BLaER1 (cell line): ENCODE measurements around the gene SEC14L1.
A peak's percentile ranks its signal among the peaks of the same experiment; 100 is the strongest.

Experiments used
- H3K27ac ChIP-seq: shearing (Covaris generic); formaldehyde crosslinking; 2 replicates; pipeline ENCODE4 v1.8.1; 2022
- H3K27me3 ChIP-seq: shearing (Covaris generic); formaldehyde crosslinking; 2 replicates; pipeline ENCODE4 v1.8.1; 2022
- H3K36me3 ChIP-seq: shearing (Covaris generic); formaldehyde crosslinking; 2 replicates; pipeline ENCODE4 v1.8.1; 2022
- H3K4me1 ChIP-seq: shearing (Covaris generic); formaldehyde crosslinking; 2 replicates; pipeline ENCODE4 v1.8.1; 2022
- H3K4me2 ChIP-seq: shearing (Covaris generic); formaldehyde crosslinking; 2 replicates; pipeline ENCODE4 v1.8.1; 2022
- H3K4me3 ChIP-seq: shearing (Covaris generic); formaldehyde crosslinking; 2 replicates; pipeline ENCODE4 v1.8.1; 2022
- H3K9ac ChIP-seq: shearing (Covaris generic); formaldehyde crosslinking; 2 replicates; pipeline ENCODE4 v1.8.1; 2022
- H3K9me3 ChIP-seq: shearing (Covaris generic); formaldehyde crosslinking; 2 replicates; pipeline ENCODE4 v1.8.1; 2022
- H4K20me1 ChIP-seq: shearing (Covaris generic); formaldehyde crosslinking; 2 replicates; pipeline ENCODE4 v1.8.1; 2022
- Cebpa-rat ChIP-seq: shearing (Covaris generic); IDR thresholded peaks from 2 replicates; pipeline ENCODE4 v1.8.1; 2022

SEC14L1 gene

GRCh38 chr17:77173104-77173503 is 32.3 kb downstream of the SEC14L1 start:
- no peak overlapping the region for H3K9ac ChIP-seq
- H3K27ac ChIP-seq = no peak overlapping the region
- H3K4me1 ChIP-seq = peaks cover 8% of the 10 kb centered on the region
- no peak for TF ChIP-seq Cebpa-rat
- peaks cover 56% of the 10 kb centered on the region for H3K36me3 ChIP-seq
- H4K20me1 ChIP-seq = 0 out of 2 replicates have a peak, but pooled peaks cover 4% of the 10 kb centered on the region
- H3K4me3 ChIP-seq = no peak overlapping the region
- peak overlapping the region; percentile 42 for H3K4me2 ChIP-seq
- no peaks in the 10 kb centered on the region for H3K27me3 ChIP-seq
- H3K9me3 ChIP-seq = peaks cover 80% of the 10 kb centered on the region

DNA sequence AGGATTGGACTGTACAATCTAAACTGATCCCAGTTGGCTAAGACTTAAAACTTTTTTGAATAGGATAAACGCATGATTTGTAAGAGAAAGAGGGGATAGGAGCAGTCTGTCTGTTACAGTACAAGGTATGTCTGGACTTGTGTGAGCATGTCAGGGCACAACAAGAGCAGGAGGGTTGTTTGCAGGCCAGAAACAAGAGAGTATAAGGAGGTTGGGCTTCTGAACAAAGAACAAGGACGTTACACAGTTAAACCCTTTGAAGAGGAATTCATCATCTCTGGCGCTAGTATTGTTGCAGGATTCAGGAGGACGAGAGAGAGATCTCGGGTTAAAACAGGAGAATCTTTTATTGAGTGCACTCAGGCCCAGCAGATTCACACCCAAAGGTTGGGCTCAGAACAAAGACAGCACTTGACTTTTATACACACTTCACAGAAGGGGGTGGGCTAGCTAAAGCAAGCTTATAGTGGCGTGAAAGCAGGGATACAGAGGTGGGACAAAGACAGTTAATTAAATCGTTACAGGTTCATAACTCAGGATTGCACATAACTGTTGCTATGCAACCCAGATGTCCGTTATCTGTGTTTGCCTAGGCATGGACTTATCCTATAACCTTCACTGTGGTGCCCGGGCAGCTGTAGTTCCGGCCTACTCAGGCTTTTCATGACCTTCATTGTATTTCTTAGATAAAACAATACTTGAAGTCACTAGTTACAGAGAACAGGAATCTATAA is 34.3 kb downstream of the SEC14L1 start:
- Histone ChIP-seq H3K27ac (no peak overlapping the region), H3K9ac (no peak overlapping the region), H3K4me1 (peaks cover 8% of the 10 kb centered on the region), H3K4me3 (peak overlapping the region; percentile 25; the same call in 1 of the 2 replicates), H4K20me1 (peaks cover 12% of the 10 kb centered on the region; the same call in 1 of the 2 replicates), H3K4me2 (no peak overlapping the region), H3K9me3 (peaks cover 62% of the 10 kb centered on the region), H3K36me3 (peaks cover 37% of the 10 kb centered on the region), H3K27me3 (no peaks in the 10 kb centered on the region)
- no peak for TF ChIP-seq Cebpa-rat

- Histone ChIP-seq H3K27ac (no peak overlapping the region), H3K27me3 (no peaks in the 10 kb centered on the region), H3K9ac (no peak overlapping the region), H3K36me3 (peaks cover 38% of the 10 kb centered on the region), H3K4me2 (no peak overlapping the region), H4K20me1 (peaks cover 19% of the 10 kb centered on the region; the same call in 1 of the 2 replicates), H3K4me1 (peaks cover 13% of the 10 kb centered on the region), H3K9me3 (peaks cover 53% of the 10 kb centered on the region), H3K4me3 (no peak overlapping the region)
- no peak for TF ChIP-seq Cebpa-rat
These were observed 36.4 kb downstream of the SEC14L1 start for GRCh38 chr17:77177002-77177741.

GRCh38 chr17:77178050-77178449 is 37.3 kb downstream of the SEC14L1 start:
- TF ChIP-seq Cebpa-rat = no peak
- H3K27ac ChIP-seq = no peak overlapping the region

GRCh38 chr17:77178563-77178962 is 37.8 kb downstream of the SEC14L1 start:
- H3K4me3 ChIP-seq = no peak overlapping the region
- no peaks in the 10 kb centered on the region for H3K27me3 ChIP-seq
- no peak overlapping the region for H3K9ac ChIP-seq
- no peak for TF ChIP-seq Cebpa-rat
- H3K27ac ChIP-seq = no peak overlapping the region
- H3K9me3 ChIP-seq = peaks cover 39% of the 10 kb centered on the region
- H4K20me1 ChIP-seq = peaks cover 33% of the 10 kb centered on the region; the same call in 1 of the 2 replicates
- no peak overlapping the region for H3K4me2 ChIP-seq
- peaks cover 32% of the 10 kb centered on the region for H3K36me3 ChIP-seq
- H3K4me1 ChIP-seq = peaks cover 19% of the 10 kb centered on the region

More at GRCh38 chr17:77178050-77178449, 37.3 kb downstream of the SEC14L1 start:
- Histone ChIP-seq H3K4me3 (no peak overlapping the region), H3K36me3 (peaks cover 38% of the 10 kb centered on the region), H3K9ac (no peak overlapping the region), H3K4me1 (peaks cover 18% of the 10 kb centered on the region), H3K4me2 (no peak overlapping the region), H3K9me3 (peaks cover 44% of the 10 kb centered on the region), H3K27me3 (no peaks in the 10 kb centered on the region), H4K20me1 (peaks cover 28% of the 10 kb centered on the region; the same call in 1 of the 2 replicates)

- Histone ChIP-seq H3K4me2 (no peak overlapping the region), H3K27me3 (no peaks in the 10 kb centered on the region), H3K9ac (no peak overlapping the region), H3K4me1 (peaks cover 36% of the 10 kb centered on the region), H3K4me3 (no peak overlapping the region), H3K36me3 (peaks cover 11% of the 10 kb centered on the region), H3K27ac (no peak overlapping the region), H4K20me1 (peaks cover 55% of the 10 kb centered on the region), H3K9me3 (peaks cover 17% of the 10 kb centered on the region)
- no peak for TF ChIP-seq Cebpa-rat
These were observed 40.0 kb downstream of the SEC14L1 start for GRCh38 chr17:77180503-77181357.

DNA sequence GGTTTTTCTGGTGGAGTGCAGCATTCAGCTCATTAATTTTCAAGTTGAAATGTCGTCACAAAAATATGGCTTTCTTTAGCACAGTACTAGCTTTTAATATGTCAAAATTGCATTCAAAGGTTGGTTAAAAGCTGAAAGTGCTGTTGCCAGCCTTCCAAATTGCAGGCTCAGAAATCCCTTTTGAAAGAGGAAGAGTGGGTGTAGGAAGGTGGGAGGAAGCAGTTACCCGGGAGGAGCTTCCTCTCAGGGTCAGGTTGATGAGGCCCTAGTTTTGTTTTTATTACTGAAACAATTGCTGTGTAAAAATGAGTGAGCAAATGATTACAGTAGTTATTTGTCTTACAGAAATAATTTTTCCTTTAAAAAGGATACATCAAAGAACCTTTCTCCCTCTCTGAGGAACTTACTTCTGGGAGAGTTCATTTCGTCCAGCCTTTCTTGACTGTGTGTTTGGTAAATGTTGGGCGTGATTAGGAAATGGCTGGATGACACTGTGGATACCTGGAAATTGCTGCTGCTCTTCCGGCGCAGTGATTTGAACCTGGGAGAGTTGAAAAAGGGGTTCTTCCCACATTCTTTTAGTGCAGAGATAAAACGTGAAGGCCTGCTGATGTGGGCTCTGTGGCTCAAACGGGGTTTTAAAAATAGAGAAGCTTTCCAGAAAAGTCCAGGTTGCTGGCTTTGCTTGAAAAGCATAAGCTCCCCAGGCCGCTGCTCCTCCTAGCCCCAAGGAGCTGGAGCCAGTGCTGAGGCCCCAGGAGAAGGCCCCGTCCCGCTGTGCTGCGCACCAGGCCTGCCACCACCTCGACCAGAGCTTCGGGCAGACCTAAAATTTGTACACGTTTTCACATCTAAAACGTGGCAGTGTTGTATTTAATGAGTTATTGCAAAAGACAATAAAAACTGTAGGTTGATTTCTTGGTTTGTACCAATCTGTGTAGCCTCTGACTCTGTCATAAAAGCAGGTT is 41.7 kb downstream of the SEC14L1 start:
- Histone ChIP-seq H3K9me3 (peaks cover 12% of the 10 kb centered on the region; the same call in 1 of the 2 replicates), H3K4me3 (no peak overlapping the region), H3K4me1 (peaks cover 52% of the 10 kb centered on the region), H3K27ac (no peak overlapping the region), H3K27me3 (no peaks in the 10 kb centered on the region), H3K36me3 (peaks cover 11% of the 10 kb centered on the region), H3K4me2 (peak overlapping the region; percentile 50), H4K20me1 (peaks cover 73% of the 10 kb centered on the region), H3K9ac (no peak overlapping the region)
- TF ChIP-seq Cebpa-rat = no peak

DNA sequence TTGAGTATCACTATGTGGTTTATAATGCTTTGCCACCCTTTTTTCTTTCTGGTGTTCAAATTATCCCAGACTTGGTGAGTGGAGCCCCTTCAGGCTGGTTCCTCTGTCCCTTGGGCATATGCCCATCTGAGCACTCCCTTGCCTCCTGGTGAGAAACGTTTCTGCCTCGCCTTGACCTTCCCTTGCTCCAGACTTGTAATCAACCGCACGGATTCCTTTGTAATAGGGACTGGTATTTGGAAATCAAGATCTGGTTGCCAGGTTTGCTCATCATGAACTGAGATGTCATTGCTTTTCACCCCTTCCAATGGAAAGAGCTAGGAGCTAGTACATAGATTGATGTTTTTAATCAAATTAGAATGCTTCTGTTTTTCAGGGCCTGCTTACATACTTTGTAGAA is 43.7 kb downstream of the SEC14L1 start:
- Histone ChIP-seq H3K9me3 (peaks cover 12% of the 10 kb centered on the region; the same call in 1 of the 2 replicates), H3K4me2 (peak overlapping the region; percentile 50)

More for the DNA sequence above, 43.7 kb downstream of the SEC14L1 start:
- no peaks in the 10 kb centered on the region for H3K27me3 ChIP-seq
- peaks cover 11% of the 10 kb centered on the region for H3K36me3 ChIP-seq
- no peak for TF ChIP-seq Cebpa-rat
- H3K9ac ChIP-seq = no peak overlapping the region
- H3K4me1 ChIP-seq = peaks cover 64% of the 10 kb centered on the region
- H4K20me1 ChIP-seq = peaks cover 78% of the 10 kb centered on the region
- H3K4me3 ChIP-seq = no peak overlapping the region
- H3K27ac ChIP-seq = no peak overlapping the region
